ENCODE measurements around the gene CNGB1. TPM values are rescaled to one million over a fixed set of nuclear protein-coding genes. Genes with fewer than 3 reads are reported as not detected.
A peak's percentile ranks its signal among the peaks of the same experiment; 100 is the strongest.

The CNGB1 gene
- polyA plus RNA-seq, 1 of the 3 experiments (the other 2 are of a cell fraction): 0.05 TPM

GRCh38 chr16:57998486-57998885 is 27.6 kb upstream of the CNGB1 start:
- Histone ChIP-seq H3K4me2 (peak overlapping the region; percentile 99; the same call in 1 of the 2 replicates), H3K36me3 (replicated peaks in 1 of 2; ENCODE audit: control insufficient read depth in 1 of 2, insufficient read depth in 2 of 2, low read length in 1 of 2) (peaks cover 5 to 35% of the 10 kb centered on the region in 2 experiments), H3K27me3 (ENCODE audit: insufficient read depth) (no peaks in the 10 kb centered on the region), H3K4me1 (ENCODE audit: control insufficient read depth in 1 of 2, insufficient read depth in 2 of 2, low read depth in 1 of 2, low read length in 1 of 2) (peaks cover 0 to 18% of the 10 kb centered on the region in 2 experiments; a peak in 2 of 4 replicates), H4K20me1 (ENCODE audit: insufficient read depth) (0 out of 2 replicates have a peak, but pooled peaks cover 6% of the 10 kb centered on the region), H3F3A (replicated peaks; ENCODE audit: insufficient read depth) (peaks cover 4% of the 10 kb centered on the region), H3K27ac (ENCODE audit: low read depth in 2 of 2, low read length in 1 of 2) (no peak overlapping the region), H2AFZ (ENCODE audit: low read depth) (no peak overlapping the region), H3K9me2 (no peaks in the 10 kb centered on the region), H3K9me3 (no peaks in the 10 kb centered on the region), H3K79me2 (ENCODE audit: insufficient read depth) (peaks cover 20% of the 10 kb centered on the region), H3K9ac (no peak overlapping the region), H3K4me3 (ENCODE audit: low read depth in 2 of 2, low read length in 1 of 2) (no peak overlapping the region)
- TF ChIP-seq EP300 (IDR thresholded peaks at IDR 0.05; ENCODE audit: borderline replicate concordance in 1 of 2, low read depth in 1 of 2, low read length in 1 of 2): no peak
- no peak for TF ChIP-seq RAD21 (IDR thresholded peaks at IDR 0.05; ENCODE audit: low read length)
- TF ChIP-seq SIN3A (IDR thresholded peaks at IDR 0.05; ENCODE audit: borderline replicate concordance, low read depth, low read length): no peak
- TF ChIP-seq FOXJ3 (CRISPR knock-in tag; IDR thresholded peaks at IDR 0.05): no peak
- TF ChIP-seq GABPA (IDR thresholded peaks at IDR 0.05; ENCODE audit: low read depth): no peak
- TF ChIP-seq SMC3 (IDR thresholded peaks at IDR 0.05; ENCODE audit: low read depth, low read length): no peak
- TF ChIP-seq YY1 (IDR thresholded peaks at IDR 0.05; ENCODE audit: low read depth): no peak
- TF ChIP-seq USF1 (IDR thresholded peaks at IDR 0.05; ENCODE audit: borderline replicate concordance, low read depth): no peak
- TF ChIP-seq PBX3 (IDR thresholded peaks at IDR 0.05): no peak
- TF ChIP-seq MEF2A (IDR thresholded peaks at IDR 0.05; ENCODE audit: borderline replicate concordance, low read depth): no peak
- CTCF ChIA-PET: interaction anchor here (1.3 to 6.2 kb wide), 5 partner anchors 8 to 241 kb away, joined by 3 to 71 read pairs (median 13); no protein-coding TSS in a partner anchor
- DNase-seq: no peak
- POLR2A ChIA-PET: no interaction called here
- WGBS (ENCODE audit: low lambda C conversion rate): 85% methylated on average over 8 of the region's 8 CpGs

GRCh38 chr16:57997528-57998265 is 26.8 kb upstream of the CNGB1 start:
- 96% methylated on average over 18 of the region's 36 CpGs for WGBS (ENCODE audit: low lambda C conversion rate)
- ChIA-PET CTCF (interaction anchor here (1.3 to 6.2 kb wide), 3 partner anchors 54 to 241 kb away, joined by 3 to 71 read pairs (median 5); no protein-coding TSS in a partner anchor), POLR2A (no interaction called here)

More at GRCh38 chr16:57997528-57998265, 26.8 kb upstream of the CNGB1 start:
- Histone ChIP-seq H3K36me3 (replicated peaks in 1 of 2; ENCODE audit: control insufficient read depth in 1 of 2, insufficient read depth in 2 of 2, low read length in 1 of 2) (peaks cover 0 to 35% of the 10 kb centered on the region in 2 experiments), H3K9ac (no peak overlapping the region), H3K4me1 (ENCODE audit: control insufficient read depth in 1 of 2, insufficient read depth in 2 of 2, low read depth in 1 of 2, low read length in 1 of 2) (peaks cover 0 to 18% of the 10 kb centered on the region in 2 experiments; a peak in 2 of 4 replicates), H3K79me2 (ENCODE audit: insufficient read depth) (peaks cover 20% of the 10 kb centered on the region), H4K20me1 (ENCODE audit: insufficient read depth) (0 out of 2 replicates have a peak, but pooled peaks cover 6% of the 10 kb centered on the region), H2AFZ (ENCODE audit: low read depth) (no peak overlapping the region), H3K9me3 (no peaks in the 10 kb centered on the region), H3K4me2 (no peak overlapping the region), H3K27me3 (ENCODE audit: insufficient read depth) (no peaks in the 10 kb centered on the region), H3F3A (replicated peaks; ENCODE audit: insufficient read depth) (peaks cover 4% of the 10 kb centered on the region), H3K27ac (ENCODE audit: low read depth in 2 of 2, low read length in 1 of 2) (no peak overlapping the region), H3K4me3 (ENCODE audit: low read depth in 2 of 2, low read length in 1 of 2) (no peak overlapping the region), H3K9me2 (no peaks in the 10 kb centered on the region)
- DNase-seq: no peak
- no peak for TF ChIP-seq EZH2phosphoT487 (IDR thresholded peaks at IDR 0.05; ENCODE audit: borderline replicate concordance, low read depth)
- no peak for TF ChIP-seq GABPA (IDR thresholded peaks at IDR 0.05; ENCODE audit: low read depth)
- TF ChIP-seq RAD21 (IDR thresholded peaks at IDR 0.05; ENCODE audit: low read length): no peak
- TF ChIP-seq MEF2A (IDR thresholded peaks at IDR 0.05; ENCODE audit: borderline replicate concordance, low read depth): no peak
- TF ChIP-seq FOSL2 (IDR thresholded peaks at IDR 0.05; ENCODE audit: borderline replicate concordance, low read depth): no peak
- no peak for TF ChIP-seq POLR2AphosphoS5 (IDR thresholded peaks at IDR 0.05; ENCODE audit: low read depth, low read length)

Measured in SK-N-SH (cell line).